ENCODE data around the gene PSD2.

Gene PSD2

GRCh38 chr5:139795074-139796001, at the start of gene PSD2:
Gene PSD2, plus strand, starts transcription at chr5:139795808. Its CDS starts 13,633 bp downstream, at chr5:139809441.
- DNase-seq = peak; percentile 29

GRCh38 chr5:139746691-139747582, 48.7 kb upstream of the PSD2 start:
- DNase-seq = peak; percentile 76

GRCh38 chr5:139747583-139748504, 47.8 kb upstream of the PSD2 start:
- peak; percentile 44 for DNase-seq

- no peak for DNase-seq
Measured at GRCh38 chr5:139748505-139748826, 47.1 kb upstream of the PSD2 start.

GRCh38 chr5:139749242-139749641, 46.4 kb upstream of the PSD2 start:
- DNase-seq = no peak

- DNase-seq = no peak
Measured at GRCh38 chr5:139751236-139751635, 44.4 kb upstream of the PSD2 start.

- DNase-seq = no peak
Measured at GRCh38 chr5:139752506-139753473, 42.8 kb upstream of the PSD2 start.

GRCh38 chr5:139755892-139756671, 39.5 kb upstream of the PSD2 start:
- peak; percentile 23 for DNase-seq

- no peak for DNase-seq
Measured at GRCh38 chr5:139756971-139757370, 38.6 kb upstream of the PSD2 start.

GRCh38 chr5:139757727-139758509, 37.7 kb upstream of the PSD2 start:
- DNase-seq = no peak

- no peak for DNase-seq
Measured at GRCh38 chr5:139758510-139759075, 37.0 kb upstream of the PSD2 start.

- no peak for DNase-seq
Measured at GRCh38 chr5:139759219-139759721, 36.3 kb upstream of the PSD2 start.

GRCh38 chr5:139760066-139761056, 35.2 kb upstream of the PSD2 start:
- no peak for DNase-seq

- DNase-seq = no peak
Measured at GRCh38 chr5:139761057-139761450, 34.6 kb upstream of the PSD2 start.

GRCh38 chr5:139761501-139761900, 34.1 kb upstream of the PSD2 start:
- no peak for DNase-seq

GRCh38 chr5:139762615-139763170, 32.9 kb upstream of the PSD2 start:
- no peak for DNase-seq

- no peak for DNase-seq
Measured at GRCh38 chr5:139763280-139763929, 32.2 kb upstream of the PSD2 start.

Data from activated naive CD4-positive, alpha-beta T cell treated with anti-CD3 and anti-CD28 coated beads, Interleukin-2, amount 50 U/mL, for 16 hours (primary cell).